Astrocyte (in vitro differentiated cells and primary cell): Measurements from ENCODE around the gene DCAF7.

Source experiments
- EZH2 ChIP-seq: IDR thresholded peaks from 2 replicates; pipeline ENCODE4 v1.6.1; 2012; ENCODE audit warnings: mild to moderate bottlenecking, low read length, inconsistent platforms; ENCODE audit not compliant: insufficient read depth
- TF ChIP-seq, protein P1 (sequence below): IDR thresholded peaks from 2 replicates; pipeline ENCODE4 v1.5.1; 2011; ENCODE audit warnings: low read depth, mild to moderate bottlenecking, inconsistent platforms, low read length, moderate library complexity; ENCODE audit not compliant: insufficient read depth

DNA sequence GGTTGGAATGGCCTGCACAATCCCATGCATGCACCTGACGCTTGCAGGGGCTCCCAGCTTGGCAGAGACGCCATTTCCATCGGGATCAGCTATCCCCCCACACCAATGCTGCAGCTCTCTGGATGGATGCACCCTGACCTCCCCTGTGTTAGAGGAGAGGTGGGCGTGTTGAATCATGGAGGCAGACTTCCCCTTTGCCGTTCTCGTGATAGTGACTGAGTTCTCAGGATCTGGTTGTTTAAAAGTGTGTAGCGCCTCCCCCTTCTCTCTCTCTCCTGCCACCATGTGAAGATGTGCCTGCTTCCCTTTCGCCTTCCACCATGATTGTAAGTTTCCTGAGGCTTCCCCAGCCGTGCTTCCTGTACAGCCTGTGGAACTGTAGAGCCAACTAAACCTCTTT lies 44.9 kb upstream of the DCAF7 start:
- TF ChIP-seq, protein P1, sequence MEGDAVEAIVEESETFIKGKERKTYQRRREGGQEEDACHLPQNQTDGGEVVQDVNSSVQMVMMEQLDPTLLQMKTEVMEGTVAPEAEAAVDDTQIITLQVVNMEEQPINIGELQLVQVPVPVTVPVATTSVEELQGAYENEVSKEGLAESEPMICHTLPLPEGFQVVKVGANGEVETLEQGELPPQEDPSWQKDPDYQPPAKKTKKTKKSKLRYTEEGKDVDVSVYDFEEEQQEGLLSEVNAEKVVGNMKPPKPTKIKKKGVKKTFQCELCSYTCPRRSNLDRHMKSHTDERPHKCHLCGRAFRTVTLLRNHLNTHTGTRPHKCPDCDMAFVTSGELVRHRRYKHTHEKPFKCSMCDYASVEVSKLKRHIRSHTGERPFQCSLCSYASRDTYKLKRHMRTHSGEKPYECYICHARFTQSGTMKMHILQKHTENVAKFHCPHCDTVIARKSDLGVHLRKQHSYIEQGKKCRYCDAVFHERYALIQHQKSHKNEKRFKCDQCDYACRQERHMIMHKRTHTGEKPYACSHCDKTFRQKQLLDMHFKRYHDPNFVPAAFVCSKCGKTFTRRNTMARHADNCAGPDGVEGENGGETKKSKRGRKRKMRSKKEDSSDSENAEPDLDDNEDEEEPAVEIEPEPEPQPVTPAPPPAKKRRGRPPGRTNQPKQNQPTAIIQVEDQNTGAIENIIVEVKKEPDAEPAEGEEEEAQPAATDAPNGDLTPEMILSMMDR: no peak
- no peak for TF ChIP-seq EZH2
